Fibroblast of the aortic adventitia (primary cell): Measurements from ENCODE around the gene POLR2M. TPM values are rescaled to one million over a fixed set of nuclear protein-coding genes. Genes with fewer than 3 reads are reported as not detected.

Experiments used
- DNase-seq: peaks from one replicate; pipeline ENCODE4 v3.0.0-alpha.2; 2010; ENCODE audit warnings: low read depth
- H3K4me3 ChIP-seq: 2 replicates; pipeline ENCODE4 v1.5.1; 2011; ENCODE audit warnings: low read depth, mild to moderate bottlenecking, control low read depth, low read length, moderate library complexity
- CTCF ChIP-seq: IDR thresholded peaks from 2 replicates; pipeline ENCODE4 v1.5.1; 2011; ENCODE audit warnings: mild to moderate bottlenecking, low read length, control low read depth, inconsistent platforms; ENCODE audit not compliant: insufficient read depth
- total RNA-seq: library from RNA; depleted of rRNA; stranded (reverse); fragments of >200 nt; gene quantifications from 2 replicates; pipeline ENCODE4 v1.2.3, GENCODE V29; 2012; ENCODE audit warnings: low replicate concordance

Gene POLR2M
- total RNA-seq, 1 donor: 78.8 TPM

- no peak for DNase-seq
- no peak overlapping the region for H3K4me3 ChIP-seq
- TF ChIP-seq CTCF: no peak
These were observed 50.0 kb downstream of the POLR2M start for GRCh38 chr15:57756466-57756865.

- no peak for TF ChIP-seq CTCF
- H3K4me3 ChIP-seq: no peak overlapping the region
- no peak for DNase-seq
These were observed 52.0 kb downstream of the POLR2M start for GRCh38 chr15:57758560-57758959.

- no peak for TF ChIP-seq CTCF
- no peak for DNase-seq
- no peak overlapping the region for H3K4me3 ChIP-seq
These were observed 55.0 kb downstream of the POLR2M start for GRCh38 chr15:57761562-57761961.

GRCh38 chr15:57762302-57762701 is 55.8 kb downstream of the POLR2M start:
- no peak for DNase-seq
- H3K4me3 ChIP-seq: no peak overlapping the region
- TF ChIP-seq CTCF: peak; percentile 28

GRCh38 chr15:57763176-57763964 is 56.9 kb downstream of the POLR2M start:
- no peak for DNase-seq

More at GRCh38 chr15:57763176-57763964, 56.9 kb downstream of the POLR2M start:
- no peak for TF ChIP-seq CTCF
- no peak overlapping the region for H3K4me3 ChIP-seq

Other genes with a start within 250 kb of the POLR2M start
- gene MYZAP, start 114.8 kb upstream of the POLR2M start, total RNA-seq: not detected in 2 replicates